ENCODE data around the gene CLCN7.

- TF ChIP-seq TCF12 (IDR thresholded peaks at IDR 0.05; ENCODE audit: low read depth) (no peak), ZBTB7A (IDR thresholded peaks at IDR 0.05; ENCODE audit: low read depth) (no peak)
Observed at GRCh38 chr16:1429012-1429411, 45.8 kb downstream of the CLCN7 start.

Data from Ishikawa (cell line).